Calu3 (cell line): ENCODE data around the gene SAG. TPM values are rescaled to one million over a fixed set of nuclear protein-coding genes. Genes with fewer than 3 reads are reported as not detected.
A peak's percentile ranks its signal among the peaks of the same experiment; 100 is the strongest.

Experiments
- BruUV-seq: library from RNA; stranded (reverse); fragments of 400-500 nt; replicated peaks from 2 replicates; lab custom pipeline; 2021; lab: Mats Ljungman, UMichigan
- CTCF ChIA-PET: fragments of 300-600 bp; sonication (Branson Sonifier 250); formaldehyde crosslinking; loops from one replicate; lab custom pipeline; 2022; ENCODE audit warnings: antibody characterized with exemption; lab: Charles Lee
- DNase-seq: peaks from one replicate; pipeline ENCODE4 v3.0.0; 2022
- H3K27ac Mint-ChIP-seq: one replicate; pipeline ENCODE4 v1.8.0; 2022; ENCODE audit warnings: mixed read lengths; ENCODE audit not compliant: unreplicated experiment
- H3K27me3 Mint-ChIP-seq: one replicate; pipeline ENCODE4 v1.8.0; 2022; ENCODE audit warnings: mixed read lengths; ENCODE audit not compliant: unreplicated experiment
- H3K36me3 Mint-ChIP-seq: one replicate; pipeline ENCODE4 v1.8.0; 2022; ENCODE audit warnings: mild to moderate bottlenecking, moderate library complexity, mixed read lengths; ENCODE audit not compliant: insufficient read depth, unreplicated experiment
- H3K4me1 Mint-ChIP-seq: one replicate; pipeline ENCODE4 v1.8.0; 2022; ENCODE audit warnings: mild to moderate bottlenecking, low read depth, mixed read lengths; ENCODE audit not compliant: unreplicated experiment
- H3K4me3 Mint-ChIP-seq: one replicate; pipeline ENCODE4 v1.8.0; 2022; ENCODE audit warnings: mild to moderate bottlenecking, low read depth, moderate library complexity, mixed read lengths; ENCODE audit not compliant: unreplicated experiment
- H3K9me3 Mint-ChIP-seq: one replicate; pipeline ENCODE4 v1.8.0; 2022; ENCODE audit warnings: low read depth, mixed read lengths; ENCODE audit not compliant: unreplicated experiment
- CTCF ChIP-seq: fragments of 200-600 bp; IDR thresholded peaks from one replicate; pipeline ENCODE4 v1.8.0; 2022; ENCODE audit warnings: antibody characterized with exemption; ENCODE audit not compliant: unreplicated experiment
- intact Hi-C: fragments of 100-400 bp; cut with micrococcal nuclease; formaldehyde crosslinking; loops from one replicate; pipeline ENCODE4 v1.10.0; 2022; ENCODE audit not compliant: unreplicated experiment
- total RNA-seq: library from RNA; stranded (reverse); gene quantifications from 2 replicates; pipeline ENCODE4 v1.2.3, GENCODE V29; 2022

The SAG gene
- total RNA-seq, 1 experiment from 2014 or later: not detected

GRCh38 chr2:233261819-233262555 lies 45.6 kb upstream of the SAG start:
- Mint-ChIP-seq H3K27ac (peak overlapping the region; percentile 23), H3K27me3 (no peaks in the 10 kb centered on the region), H3K4me3 (no peak overlapping the region), H3K9me3 (no peaks in the 10 kb centered on the region), H3K36me3 (peaks cover 39% of the 10 kb centered on the region), H3K4me1 (no peaks in the 10 kb centered on the region)
- CTCF ChIA-PET: interaction anchor here (0.7 kb wide), 1 partner anchor 166 kb away, joined by 5 read pairs; no protein-coding TSS in a partner anchor
- DNase-seq: no peak
- TF ChIP-seq CTCF: no peak
- no TSS peak for BruUV-seq
- intact Hi-C loops: no loop called here

- CTCF ChIA-PET: no interaction called here
- peaks cover 39% of the 10 kb centered on the region for H3K36me3 Mint-ChIP-seq
- no TSS peak for BruUV-seq
- H3K4me3 Mint-ChIP-seq: no peak overlapping the region
- intact Hi-C loops: no loop called here
- H3K9me3 Mint-ChIP-seq: no peaks in the 10 kb centered on the region
- H3K27ac Mint-ChIP-seq: peak overlapping the region; percentile 23
- DNase-seq: no peak
- no peaks in the 10 kb centered on the region for H3K27me3 Mint-ChIP-seq
- H3K4me1 Mint-ChIP-seq: no peaks in the 10 kb centered on the region
- no peak for TF ChIP-seq CTCF
Measured at GRCh38 chr2:233262562-233262961, 45.1 kb upstream of the SAG start.

- peaks cover 38% of the 10 kb centered on the region for H3K36me3 Mint-ChIP-seq
- CTCF ChIA-PET: no interaction called here
Measured at GRCh38 chr2:233263045-233263570, 44.5 kb upstream of the SAG start.

GRCh38 chr2:233264667-233265066 lies 42.9 kb upstream of the SAG start:
- no peak overlapping the region for H3K4me3 Mint-ChIP-seq
- DNase-seq: no peak
- H3K27ac Mint-ChIP-seq: no peak overlapping the region
- CTCF ChIA-PET: no interaction called here
- no peaks in the 10 kb centered on the region for H3K27me3 Mint-ChIP-seq
- intact Hi-C loops: no loop called here
- no peak for TF ChIP-seq CTCF
- BruUV-seq: no TSS peak
- H3K9me3 Mint-ChIP-seq: no peaks in the 10 kb centered on the region
- peaks cover 38% of the 10 kb centered on the region for H3K36me3 Mint-ChIP-seq
- H3K4me1 Mint-ChIP-seq: no peaks in the 10 kb centered on the region

More at GRCh38 chr2:233263045-233263570, 44.5 kb upstream of the SAG start:
- H3K9me3 Mint-ChIP-seq: no peaks in the 10 kb centered on the region
- intact Hi-C loops: no loop called here
- no TSS peak for BruUV-seq
- no peak for TF ChIP-seq CTCF
- no peak overlapping the region for H3K4me3 Mint-ChIP-seq
- H3K27me3 Mint-ChIP-seq: no peaks in the 10 kb centered on the region
- H3K27ac Mint-ChIP-seq: no peak overlapping the region
- DNase-seq: no peak
- no peaks in the 10 kb centered on the region for H3K4me1 Mint-ChIP-seq
